Activated T-cell treated with anti-CD3 and anti-CD28 coated beads for 4 hours (primary cell): Measurements from ENCODE around the gene TPCN2.
A peak's percentile ranks its signal among the peaks of the same experiment; 100 is the strongest.

Source experiments
- DNase-seq: peaks from one replicate; pipeline ENCODE4 v3.0.0-alpha.2; 2020

TPCN2 gene

DNA sequence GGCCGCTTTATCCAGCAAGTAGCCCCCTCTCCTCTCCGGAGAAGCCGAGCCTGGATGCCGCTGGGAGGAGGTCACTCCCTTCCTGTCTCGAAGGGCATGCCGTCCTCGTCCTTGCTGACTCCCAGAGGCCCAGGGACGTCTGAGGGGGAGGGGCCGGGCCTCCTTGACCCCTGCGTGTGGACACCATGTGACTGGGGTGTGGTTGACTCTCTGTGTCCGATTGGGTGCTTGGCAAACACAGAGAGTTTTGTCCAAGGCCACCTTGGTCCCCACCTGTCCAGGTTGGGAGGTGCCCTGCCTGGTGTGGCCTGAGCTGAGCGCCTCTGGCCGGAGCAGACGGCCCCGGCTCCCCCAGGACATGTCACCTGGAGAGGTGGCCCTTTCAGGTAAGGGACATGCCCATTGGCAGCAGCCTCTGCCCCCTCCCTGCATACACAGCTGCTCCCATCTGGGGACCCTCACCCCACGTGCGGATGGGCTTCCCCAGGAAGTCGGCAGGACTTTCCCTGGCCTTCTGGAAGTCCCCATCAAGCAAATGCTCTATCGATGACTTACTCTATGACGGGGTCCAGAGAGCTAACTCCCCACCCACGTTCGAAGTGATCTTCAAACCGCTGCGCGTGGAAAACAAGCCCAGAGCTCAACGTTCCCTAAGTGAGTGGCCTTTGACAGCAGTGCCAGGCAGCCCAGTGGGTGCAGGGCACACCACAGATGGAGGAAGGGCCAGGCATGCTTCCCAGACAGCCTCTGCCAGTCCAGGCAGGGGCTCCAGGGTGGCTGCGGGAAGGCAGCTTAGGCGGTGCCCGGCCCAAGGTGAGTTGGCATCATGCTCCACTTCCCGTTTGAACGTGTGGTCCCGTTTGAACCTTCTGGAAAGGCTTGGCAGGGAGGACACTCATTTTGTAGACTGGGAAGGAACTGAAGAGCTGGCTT lies 106.8 kb downstream of the TPCN2 start, which contains the start of gene SMIM38:
Gene SMIM38 (plus strand): TSS at position 634 of the 933 bp plus-strand sequence. CDS start 1,912 bp downstream, outside the sequence.
- DNase-seq = no peak

DNA sequence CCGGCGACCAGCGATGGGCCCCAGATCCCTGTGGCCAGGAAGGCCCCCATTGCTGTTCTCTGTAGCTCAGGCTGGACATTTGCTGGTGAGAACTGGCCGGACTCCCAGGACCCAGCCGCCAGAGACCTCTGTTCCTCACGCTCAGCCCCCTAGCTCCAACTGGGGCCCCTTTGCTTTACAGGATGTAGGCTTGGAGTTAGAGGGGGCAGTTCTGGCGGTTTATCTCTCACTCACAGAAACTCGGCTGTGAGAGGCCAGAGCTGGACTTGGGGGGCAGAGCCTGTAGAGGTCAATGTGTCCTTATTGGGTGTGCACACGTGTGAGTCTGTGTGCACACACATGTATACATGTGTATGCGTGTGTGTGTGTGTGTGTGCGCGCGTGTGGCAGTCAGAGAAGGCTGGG lies 107.5 kb downstream of the TPCN2 start:
- DNase-seq = no peak

DNA sequence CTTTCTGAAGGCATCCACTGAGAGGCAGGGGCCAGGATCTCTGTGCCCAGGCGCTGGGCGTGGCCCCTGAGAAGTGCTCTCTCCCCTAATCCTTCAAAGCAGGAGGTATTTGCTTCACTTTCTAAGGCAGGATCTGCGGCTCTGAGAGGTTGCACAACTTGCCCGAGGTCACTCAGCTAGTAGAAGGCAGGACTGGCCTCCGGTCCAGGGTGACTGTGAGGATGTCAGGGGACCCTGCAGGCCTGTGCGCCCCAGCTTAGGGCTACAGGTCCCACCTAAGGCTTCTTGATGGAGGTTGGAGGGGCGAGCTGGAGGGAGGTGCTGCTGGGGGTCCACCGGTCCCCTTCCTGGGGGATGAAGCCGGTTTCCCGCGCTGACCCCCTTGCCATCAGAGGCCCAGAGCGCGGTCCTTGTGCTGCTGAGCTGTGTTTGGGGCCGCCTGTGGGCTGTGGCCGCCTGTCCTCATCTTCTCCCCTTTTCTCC lies 108.0 kb downstream of the TPCN2 start:
- DNase-seq = no peak

DNA sequence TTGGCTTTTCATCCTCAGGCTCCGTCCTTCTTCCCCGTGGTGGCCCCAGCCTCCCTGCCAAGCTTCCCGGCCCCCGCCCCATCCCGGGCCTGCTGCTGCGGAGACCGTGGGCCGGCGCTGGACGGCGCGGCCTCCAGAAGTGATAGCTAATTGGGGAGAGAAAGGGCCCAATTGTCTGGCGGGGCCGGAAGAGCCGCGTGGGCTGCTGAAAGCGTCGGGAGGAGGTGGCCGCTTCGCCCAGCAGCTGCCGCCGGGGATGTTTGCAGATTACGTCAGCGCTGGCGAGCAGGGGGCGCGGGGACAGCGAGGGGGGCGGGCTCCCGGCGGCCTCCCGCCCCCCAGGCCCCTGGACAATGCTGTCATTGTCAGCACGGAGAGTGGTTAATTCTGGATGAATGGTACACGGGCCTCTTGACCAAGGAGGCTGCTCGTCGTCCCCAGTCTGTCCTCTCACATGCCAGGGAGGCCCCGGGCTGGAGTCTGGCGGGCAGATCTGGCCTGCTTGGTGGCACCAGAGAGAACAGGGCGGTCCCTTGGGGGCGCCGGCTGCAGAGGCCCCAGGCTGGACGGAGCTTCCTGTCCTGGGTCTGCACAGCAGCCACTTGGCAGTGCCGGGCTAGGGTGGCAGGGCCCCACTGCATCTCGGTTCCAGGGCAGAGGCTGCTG lies 108.6 kb downstream of the TPCN2 start:
- no peak for DNase-seq

DNA sequence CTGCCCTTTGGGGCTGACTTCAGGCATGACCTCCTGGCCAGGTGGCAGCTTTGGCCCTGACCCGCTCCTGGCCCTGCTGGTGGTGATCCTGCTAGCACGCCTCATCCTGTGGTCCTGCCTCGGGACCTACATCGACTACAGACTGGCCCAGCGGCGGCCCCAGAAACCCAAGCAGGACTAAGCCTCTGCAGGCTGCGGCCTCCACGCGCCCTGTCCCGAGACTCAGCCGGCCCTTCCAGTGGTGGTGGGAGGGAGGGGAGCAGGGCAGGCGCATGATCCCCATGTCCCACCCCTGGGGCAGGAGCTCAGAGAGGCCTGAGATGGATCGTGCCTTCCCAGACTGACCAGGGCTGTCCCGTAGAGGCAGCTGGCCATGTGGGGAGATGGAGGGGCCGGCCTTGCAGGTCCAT lies 109.1 kb downstream of the TPCN2 start:
- DNase-seq = no peak

DNA sequence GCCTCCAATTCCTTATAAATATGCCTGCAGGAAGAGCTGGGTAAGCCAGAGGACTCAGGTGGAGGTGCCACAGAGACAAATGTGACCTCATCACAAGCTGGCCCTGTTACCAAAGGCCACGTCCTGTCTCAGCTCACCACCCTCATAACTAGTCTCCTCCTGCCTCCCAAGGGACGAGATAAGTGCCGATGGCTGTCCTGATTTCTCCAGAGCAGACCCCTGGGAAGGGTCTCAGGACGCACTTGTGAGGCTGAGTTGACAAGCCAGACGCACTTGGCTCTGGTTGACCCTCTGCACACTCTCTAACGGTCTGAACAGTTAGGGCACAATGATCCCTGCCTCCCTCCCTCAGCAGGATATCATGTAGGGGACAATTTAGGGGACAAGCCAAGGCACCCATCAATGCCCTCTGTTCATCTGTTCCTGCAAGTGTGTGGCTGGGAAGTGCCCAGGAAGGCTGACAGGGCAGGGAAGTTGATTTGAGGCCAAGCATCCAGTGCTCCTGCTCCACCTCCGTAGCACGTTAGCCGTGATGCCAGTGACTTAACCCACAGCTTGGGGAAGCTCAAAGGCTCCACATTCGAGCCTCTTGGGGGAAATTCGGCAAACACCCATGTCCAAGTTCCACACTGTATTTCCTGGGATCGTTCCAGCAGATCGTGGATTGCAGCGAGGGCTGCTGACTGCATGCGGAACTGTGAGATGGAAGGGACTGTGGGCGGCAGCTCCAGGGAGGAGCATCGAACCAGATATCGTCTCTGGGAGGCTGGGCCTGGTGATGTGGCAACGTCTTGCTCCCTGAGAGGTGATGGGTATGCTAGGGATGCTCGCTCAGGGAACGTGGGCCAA lies 109.8 kb downstream of the TPCN2 start:
- DNase-seq = no peak

DNA sequence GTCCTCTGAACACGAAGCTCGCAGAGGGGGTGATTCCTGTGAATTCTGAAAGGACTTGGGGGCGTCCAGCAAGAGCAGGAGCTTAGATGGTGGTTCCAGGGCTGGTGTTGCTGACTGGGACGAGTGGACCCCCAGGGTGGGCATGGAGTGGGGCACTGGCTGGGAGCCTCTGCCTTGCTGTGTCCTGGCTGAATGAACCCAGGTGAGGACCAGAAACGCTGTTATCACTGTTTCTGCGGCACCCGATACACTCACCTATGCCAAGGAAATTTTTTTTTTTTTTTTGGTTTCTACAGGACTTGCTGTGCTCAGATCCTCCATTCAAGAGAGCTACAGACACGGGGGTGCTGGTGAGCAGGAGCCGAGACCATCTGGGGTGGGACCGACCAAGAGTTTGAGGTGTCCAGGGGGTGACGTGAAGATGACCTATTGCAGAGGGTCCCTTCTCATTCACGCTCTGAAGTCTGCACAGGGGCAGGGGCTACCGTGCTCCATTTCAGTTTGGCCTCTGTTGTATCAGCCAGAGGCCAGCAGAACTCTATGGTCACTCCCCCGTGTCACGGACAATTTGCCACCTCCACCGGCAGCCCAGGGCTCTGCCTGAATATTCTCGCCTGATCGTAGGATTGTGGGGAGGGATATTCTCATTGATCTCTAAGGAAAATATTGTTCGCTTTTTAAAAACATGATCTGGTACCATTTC lies 110.6 kb downstream of the TPCN2 start:
- DNase-seq = no peak

DNA sequence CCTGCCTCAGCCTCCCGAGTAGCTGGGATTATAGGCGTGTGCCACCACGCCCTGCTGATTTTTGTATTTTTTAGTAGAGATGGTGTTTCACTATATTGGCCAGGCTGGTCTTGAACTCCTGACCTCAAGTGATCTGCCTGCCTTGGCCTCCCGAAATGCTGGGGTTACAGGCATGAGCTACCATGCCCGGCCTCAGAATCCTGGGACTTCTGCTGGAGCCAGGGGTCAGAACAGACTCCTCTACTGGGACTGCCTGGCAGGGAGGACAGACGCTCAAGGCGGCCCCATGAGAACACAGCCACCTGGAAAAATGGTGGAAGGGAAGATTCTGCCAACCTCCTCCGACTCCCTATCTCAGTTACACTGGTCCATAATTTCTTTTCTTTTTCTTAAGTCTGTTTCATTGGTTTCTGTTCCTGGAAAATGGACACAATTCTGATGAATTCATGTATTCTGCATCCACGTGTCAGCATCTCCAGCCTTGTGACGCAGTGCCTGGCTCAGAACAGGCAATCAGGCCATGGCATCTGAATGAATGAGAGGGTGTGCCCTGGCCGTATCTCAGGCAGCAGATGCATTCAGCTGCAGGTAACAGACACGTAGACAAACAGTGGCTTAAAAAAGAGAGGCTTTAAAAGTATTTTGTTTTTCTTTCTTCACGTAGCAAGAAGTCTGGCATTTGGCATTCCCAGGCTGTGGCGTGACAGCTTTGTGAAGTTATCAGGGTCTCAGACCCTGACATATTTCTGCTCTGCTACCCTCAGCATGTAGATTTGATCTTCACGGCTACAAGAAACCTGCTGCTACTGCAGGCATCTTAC lies 111.8 kb downstream of the TPCN2 start:
- DNase-seq = no peak

DNA sequence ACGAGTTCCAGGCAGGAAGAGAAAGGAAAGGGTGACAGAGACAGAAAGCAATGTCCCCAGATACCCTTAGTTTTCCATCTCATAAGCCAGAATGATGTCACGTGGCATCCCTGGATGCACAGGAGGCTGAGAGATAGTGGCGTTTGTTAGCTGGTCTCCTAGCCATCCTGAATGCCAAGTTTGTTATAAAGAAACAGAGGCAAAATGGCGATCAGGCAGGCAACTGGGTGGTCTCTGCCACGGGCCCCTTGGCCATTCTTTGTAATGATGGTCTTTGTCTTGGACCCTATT lies 112.3 kb downstream of the TPCN2 start:
- DNase-seq = no peak

DNA sequence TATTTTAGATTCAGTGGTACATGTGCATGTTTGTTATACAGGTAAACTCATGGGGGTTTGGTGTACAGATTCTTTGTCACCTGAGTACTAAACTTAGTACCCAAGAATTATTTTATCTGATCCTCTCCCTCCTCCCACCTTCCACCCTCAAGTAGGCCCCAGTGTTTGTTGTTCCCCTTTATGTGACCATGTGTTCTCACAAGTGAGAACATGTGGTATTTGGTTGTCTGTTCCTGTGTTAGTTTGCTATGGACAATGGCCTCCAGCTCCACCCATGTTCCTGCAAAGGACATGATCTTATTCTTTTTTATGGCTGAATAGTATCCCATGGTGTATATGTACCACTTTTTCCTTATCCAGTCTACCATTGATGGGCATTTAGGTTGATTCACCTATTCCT lies 113.8 kb downstream of the TPCN2 start:
- no peak for DNase-seq

DNA sequence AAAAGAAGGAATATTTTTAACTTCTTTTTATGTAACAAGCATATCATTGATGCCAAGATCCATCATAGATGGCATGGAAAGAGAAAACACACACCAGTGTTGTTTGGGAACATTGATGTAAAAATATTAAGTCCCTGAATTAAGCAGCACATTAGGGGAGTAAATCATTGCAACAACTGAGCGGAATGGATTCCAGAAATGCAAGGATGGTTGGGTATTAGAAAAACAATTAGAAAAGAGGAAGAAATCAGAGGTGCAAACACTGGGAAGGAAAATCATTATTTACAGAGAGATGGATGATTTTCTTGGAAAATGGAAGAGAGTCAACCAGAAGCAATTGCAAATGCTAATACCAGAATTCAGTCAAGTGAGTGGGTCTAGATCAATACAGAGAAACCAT lies 115.1 kb downstream of the TPCN2 start:
- DNase-seq = no peak

DNA sequence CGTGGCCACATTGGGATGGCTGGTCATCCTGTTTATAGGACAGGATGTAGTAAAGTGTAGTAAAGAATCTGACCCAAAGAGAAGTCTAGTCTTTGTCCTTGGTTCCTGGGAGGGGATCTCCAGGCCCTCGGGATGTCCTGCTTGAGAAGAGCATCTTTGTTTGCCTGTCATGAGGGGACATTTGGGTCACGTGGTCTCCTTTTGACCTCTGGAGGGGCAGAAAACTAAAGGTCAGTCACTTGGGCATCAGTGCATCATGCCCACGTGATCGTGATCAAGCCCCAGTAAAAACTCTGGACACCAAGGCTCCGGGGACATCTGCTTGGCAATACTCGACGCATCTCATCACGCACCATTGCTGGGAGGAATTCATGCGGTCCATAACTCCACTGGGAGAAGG lies 116.1 kb downstream of the TPCN2 start:
- DNase-seq = no peak

DNA sequence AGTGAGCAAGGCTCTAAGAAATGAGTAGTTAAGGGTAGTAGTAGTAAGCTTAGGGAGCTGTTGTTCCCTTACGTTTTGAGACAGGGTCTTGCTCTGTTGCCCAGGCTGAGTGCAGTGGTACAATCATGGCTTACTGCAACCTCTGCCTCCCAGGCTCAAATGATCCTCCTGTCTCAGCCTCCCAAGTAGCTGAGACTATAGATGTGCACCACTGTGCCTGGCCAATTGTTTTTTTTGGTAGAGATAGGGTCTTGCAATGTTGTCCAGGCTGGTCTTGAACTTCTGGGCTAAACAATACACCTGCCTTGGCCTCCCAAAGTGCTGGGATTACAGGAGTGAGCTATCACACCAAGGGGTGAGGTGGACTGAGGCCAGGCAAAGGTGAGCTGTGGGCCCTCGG lies 117.0 kb downstream of the TPCN2 start:
- no peak for DNase-seq

DNA sequence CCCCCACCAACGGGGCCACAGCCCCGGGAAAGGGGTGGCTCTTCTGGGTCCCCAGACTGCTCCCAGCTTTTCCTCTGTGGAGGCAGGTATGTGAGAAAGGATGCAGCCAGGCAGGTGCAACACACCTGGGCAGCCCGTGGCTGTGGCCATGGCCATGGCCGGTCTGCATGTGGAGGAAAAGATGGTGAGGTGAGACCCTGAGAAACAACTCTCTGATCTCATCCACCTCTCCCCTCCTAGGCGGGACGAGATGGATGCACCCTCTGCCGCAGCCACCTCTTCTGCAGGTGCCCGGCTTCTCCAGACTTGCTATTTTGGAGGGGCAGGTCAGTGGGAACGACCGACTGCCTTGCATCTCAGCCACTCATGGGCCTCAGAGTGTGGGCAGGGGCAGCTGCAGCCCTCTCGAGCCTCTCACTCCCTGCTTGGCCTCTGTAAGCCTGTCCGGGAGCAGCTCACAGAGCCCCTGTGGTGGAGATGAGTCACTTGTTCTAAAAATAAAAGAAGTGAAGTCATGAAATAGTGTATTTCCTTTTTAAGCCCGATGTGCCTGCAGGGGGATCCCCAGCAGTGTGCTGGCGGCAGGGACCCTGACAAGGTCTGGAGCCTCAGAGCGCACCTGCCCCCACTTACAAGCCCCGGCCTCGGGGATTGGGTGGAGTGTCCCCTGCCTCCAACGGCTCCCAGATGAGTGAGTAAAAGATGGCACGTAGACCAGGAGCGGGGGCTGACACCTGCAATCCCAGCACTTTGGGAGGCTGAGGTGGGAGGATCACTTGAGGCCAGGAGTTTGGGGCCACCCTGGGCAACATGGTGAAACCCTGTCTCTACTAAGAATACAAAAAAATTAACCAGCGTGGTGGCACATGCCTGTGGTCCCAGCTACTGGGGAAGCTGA lies 117.7 kb downstream of the TPCN2 start:
- DNase-seq = peak; percentile 17

DNA sequence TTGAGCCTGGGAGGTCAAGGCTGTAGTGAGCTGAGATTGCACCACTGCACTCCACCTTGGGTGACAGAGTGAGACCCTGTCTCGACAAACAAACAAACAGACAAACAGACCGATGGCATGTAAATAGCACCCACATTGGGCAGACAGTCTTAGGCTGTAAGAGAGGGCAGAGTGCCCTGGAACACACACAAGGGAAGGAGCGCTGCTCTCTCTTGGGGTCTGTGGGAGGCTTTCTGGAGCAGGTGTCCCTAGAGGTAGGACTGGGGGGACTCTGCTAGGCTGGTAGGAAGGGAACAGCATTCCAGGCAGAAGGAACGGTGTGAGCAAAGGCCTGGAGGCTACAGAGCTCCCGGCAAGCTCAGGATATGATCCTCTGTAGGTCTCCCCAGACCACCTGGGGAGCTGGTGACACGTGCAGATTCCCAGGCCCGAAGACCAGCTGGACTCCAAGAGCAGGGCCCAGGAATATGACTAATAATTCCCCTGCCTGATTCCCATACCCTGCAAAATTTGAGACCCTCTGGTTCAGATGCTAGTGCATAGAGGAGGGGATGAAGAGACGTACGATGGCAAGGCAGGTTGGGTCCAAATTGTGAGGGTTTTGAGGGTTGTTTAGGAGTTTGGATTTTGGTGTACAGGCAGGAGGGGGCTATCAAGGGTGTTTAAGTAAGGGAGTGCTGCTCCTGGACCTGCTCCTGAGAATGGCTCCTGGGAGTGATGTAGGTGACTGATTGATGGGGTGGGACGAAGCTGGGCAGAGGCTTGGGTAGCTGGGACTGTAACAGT lies 118.6 kb downstream of the TPCN2 start:
- no peak for DNase-seq

DNA sequence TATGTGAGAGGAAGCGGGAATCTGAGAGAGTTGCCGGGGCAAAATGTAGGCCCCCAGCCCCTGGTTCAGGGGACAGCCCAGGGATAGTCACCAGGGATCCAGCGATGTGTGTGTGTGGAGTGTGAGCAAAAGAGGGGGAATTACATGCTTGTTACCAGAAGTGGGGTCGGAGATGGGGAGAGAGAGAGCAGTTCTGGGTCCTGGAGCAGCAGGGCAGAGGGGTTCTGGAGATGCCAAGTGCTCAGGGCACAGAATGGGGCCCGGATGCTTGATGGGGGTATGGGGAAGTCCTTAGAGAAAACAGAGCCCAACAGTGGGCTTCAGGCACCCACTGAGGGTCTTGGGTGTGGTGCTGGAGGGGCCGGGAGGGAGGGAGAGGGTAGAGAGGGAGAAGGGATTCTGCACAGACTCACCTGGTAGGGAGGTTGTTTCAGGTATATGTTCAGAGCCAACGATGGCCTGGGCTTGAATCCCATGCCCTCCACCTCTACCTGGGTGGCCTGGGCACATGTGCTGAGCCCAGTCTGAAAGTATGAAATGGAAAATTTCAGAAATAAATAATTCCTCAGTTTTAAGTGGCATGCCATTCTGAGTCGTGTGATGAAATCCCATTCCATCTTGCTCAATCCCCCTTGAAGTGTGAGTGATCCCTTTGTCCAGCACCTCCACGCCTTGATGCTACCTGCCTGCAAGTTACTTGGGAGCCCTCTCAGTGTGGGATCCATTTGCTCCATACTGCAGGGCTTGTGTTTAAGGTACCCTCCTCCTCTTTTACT lies 119.4 kb downstream of the TPCN2 start:
- DNase-seq = no peak

DNA sequence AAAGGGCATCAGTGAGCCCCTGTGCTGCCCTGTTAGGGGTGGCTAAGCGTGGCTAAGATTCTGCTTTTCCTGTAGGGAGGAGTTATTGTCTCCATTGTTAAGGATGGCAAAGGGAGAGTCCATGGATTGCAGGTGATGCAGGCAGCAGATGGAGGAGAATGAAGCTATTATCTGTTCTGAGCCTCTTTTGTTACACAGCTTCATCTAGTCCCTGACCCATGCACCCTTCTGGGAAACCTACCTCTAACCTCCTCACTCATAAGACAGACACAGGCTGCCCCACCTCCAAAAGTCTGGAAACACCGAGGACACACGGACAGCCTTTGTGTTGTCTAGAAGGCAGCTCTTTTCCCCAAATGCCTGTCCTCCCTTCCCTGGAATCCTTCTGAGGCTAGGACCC lies 120.7 kb downstream of the TPCN2 start:
- no peak for DNase-seq

DNA sequence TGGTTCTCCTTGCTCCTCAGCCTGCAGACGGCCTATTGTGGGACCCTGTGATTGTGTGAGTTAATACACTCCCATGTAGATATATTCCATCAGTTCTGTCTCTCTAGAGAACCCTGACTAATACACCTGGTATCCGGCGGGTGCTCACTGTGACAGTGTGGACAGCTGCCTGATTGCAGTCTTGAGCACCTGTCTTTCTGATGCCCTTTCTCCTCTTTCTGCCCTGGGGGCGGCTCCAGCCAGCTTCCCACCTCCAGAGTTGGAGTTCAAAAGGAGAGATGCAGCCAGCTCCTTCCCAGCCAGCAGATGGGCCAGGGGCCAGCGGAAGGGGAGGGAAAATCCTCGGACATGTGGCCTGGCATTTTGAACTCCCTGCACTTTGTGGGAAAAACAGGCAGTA lies 122.0 kb downstream of the TPCN2 start:
- no peak for DNase-seq
